Effector CD4-positive, alpha-beta T cell (primary cell): ENCODE data around the gene PARD3B.

Experiments used
- DNase-seq: peaks from one replicate; pipeline ENCODE4 v3.0.0-alpha.2; 2020

Gene PARD3B

DNA sequence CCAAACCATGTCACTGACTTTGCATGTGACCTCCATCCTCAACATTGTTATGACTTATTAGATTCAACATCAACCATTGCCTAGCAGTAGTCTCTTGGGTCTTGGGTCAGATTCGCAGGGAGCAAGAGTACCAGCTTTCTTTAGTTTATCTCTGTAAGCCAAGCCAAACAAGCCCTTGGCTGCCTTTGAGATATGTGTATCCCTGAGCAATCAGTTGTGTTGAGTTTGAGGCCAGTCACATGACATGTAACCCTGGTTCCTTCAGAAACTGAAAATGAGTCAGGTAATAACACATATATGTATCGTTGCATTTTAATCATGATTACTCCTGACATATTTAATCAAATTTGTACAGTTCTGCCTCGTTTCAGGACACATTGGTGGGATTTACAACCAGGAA, 173.3 kb downstream of the PARD3B start:
- DNase-seq: no peak

DNA sequence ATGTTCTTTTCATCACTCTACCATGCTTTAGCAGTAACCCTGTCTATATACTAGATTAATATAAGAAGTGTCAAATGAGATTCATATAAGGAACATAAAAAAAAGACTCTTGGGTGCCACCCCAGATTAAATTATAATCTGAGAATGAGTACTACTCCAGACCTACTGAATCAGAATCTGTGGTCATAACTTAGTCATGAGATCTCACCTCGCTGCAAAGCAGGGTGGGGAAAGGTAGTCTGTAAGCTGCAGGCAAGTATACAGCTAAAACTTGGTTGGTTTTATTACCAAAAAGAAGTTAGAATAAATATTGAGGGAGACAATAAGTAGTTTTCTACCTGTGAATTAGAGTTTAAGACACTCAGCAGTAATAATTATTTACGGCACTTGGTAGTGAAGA, 175.6 kb downstream of the PARD3B start:
- DNase-seq: no peak

DNA sequence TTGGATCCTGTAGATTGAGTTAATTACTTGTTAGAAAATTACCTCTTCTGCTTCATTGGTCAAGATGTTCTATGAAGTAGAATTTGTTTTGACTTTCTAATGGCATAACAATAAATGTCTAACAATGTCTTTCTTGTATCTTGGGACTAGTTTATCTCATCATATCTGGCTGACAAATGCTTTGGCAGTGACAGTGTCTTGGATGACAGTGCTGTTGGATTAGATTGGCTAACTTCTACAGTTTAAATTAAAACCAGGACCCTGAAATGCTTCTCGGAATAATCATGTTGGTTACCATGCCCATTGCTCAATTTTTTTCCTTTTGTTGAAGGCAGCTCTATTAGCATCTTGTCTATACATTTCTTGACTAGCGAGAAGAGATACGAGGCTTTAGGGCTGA, 176.9 kb downstream of the PARD3B start:
- DNase-seq: no peak

- DNase-seq: no peak
These were observed 177.4 kb downstream of the PARD3B start for GRCh38 chr2:204722691-204723090.

DNA sequence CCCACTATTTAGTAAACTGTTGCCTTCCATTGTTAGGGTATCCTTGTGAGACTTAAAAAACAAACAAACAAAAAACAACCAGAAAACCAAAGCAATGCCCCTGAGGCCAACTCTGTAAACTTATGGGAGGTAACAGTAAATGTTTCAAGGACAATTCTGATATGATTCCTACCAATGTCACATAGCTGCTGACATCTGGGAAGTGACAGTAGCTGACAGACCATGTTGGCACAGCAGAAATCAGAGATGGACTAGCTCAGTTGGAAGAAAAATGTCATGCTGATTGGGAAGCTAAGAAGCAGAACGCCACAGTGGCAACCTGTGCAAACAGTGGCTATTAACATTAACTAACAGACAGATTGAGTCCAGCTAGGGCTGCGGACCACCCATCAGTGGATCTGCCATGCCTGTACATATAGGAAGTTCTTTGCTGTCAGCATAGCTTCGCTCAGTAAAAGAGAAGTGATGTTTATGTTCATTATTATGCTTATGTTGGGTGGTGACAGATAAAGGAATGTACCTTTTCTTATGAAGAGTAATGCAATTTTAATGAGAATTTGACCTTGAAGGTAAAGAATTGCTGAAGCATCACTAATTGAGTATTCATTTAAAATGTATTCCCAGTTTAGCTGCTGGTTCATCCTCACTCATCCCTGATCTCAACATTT, 180.6 kb downstream of the PARD3B start:
- no peak for DNase-seq

DNA sequence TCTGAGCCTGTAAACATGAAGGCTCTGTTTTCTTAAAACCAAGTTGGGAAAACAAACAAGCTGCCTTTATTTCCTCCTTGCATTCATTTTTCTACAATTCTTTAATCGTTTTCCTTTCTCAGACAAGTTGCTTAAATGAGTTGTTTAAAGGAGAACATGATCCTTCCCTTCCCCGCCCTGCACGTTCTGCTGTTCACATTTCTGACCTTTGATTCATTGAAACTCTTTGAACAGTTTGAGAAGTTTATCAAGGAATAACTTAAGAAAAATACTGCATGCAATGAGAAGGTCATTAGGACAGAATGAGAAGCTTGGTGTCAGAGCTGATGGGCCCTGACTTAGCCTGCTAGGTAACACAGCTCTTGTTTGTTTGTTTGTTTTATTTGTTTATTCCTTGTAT, 181.6 kb downstream of the PARD3B start:
- no peak for DNase-seq

DNA sequence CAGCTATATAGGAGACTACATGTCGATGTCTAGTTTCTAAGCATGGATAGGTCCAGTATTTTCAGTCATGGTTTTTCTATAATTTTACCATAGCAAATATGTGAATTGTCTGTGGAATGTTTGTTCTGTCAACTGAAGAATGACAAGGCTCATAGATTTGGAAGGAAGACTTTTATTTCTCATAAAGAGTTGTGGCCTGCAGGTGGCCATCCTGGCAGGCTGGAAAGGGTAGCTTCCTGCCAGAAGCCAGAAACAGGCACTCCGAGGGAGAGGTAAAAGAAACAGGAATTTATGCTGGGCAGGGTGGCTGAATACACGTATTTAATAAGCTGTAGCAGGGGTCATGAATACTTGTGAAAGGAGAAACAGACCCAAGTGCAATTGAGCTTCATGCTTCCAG, 182.1 kb downstream of the PARD3B start:
- no peak for DNase-seq

GRCh38 chr2:204730603-204731002, 185.3 kb downstream of the PARD3B start:
- DNase-seq: no peak

DNA sequence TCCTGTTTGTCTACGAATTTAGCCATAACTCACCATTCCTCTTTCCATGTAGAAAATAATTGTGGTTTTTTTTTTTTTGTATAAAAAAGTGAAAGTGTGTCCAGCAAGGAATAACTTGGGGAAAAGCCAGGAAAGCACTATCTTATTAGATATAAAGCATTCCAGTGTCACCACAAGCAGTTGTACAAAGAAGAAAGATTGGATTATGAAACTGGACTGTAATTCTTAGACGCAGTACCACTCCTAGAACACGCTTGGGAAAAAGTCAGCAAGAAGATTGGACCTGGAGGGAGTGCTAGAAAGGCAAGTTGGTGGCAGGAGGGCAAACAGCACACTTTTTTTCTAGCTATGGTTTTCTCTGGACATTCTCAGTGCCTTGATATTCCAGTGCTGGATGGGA, 186.7 kb downstream of the PARD3B start:
- DNase-seq: no peak

DNA sequence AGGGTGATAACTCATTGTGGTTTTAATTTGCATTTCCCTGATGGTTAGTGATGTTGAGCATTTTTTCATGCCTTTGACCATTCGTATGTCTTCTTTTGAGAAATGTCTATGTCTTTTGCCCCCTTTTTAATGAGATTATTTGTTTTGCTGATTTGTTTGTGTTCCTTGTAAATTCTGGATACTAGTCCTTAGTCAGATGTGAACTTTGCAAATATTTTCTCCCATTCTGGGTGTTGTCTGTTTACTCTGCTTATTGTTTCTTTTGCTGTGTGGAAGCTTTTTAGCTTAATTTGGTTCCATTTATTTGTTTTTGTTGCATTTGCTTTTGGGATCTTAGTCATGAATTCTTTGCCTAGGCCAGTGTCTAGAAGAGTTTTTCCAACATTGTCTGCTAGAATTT, 192.0 kb downstream of the PARD3B start:
- no peak for DNase-seq

DNA sequence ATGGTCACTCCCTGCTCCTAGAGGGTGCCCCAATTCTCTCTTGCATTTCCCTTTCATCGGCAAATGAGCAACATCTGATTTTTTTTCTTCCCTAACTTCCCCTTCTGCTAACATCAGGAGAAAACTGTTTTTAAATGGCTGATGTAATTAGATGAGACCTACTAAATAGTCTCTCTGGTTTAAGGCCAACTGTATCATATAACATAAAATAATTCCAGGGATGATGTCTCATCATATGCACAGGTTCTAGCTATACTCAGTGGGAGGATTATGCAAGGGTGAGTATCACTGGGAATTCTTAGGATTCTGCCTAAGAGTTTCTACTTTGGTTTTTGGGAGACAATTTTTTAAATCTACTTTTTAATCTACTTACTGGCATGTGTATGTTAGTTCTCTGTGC, 193.4 kb downstream of the PARD3B start:
- DNase-seq: no peak

DNA sequence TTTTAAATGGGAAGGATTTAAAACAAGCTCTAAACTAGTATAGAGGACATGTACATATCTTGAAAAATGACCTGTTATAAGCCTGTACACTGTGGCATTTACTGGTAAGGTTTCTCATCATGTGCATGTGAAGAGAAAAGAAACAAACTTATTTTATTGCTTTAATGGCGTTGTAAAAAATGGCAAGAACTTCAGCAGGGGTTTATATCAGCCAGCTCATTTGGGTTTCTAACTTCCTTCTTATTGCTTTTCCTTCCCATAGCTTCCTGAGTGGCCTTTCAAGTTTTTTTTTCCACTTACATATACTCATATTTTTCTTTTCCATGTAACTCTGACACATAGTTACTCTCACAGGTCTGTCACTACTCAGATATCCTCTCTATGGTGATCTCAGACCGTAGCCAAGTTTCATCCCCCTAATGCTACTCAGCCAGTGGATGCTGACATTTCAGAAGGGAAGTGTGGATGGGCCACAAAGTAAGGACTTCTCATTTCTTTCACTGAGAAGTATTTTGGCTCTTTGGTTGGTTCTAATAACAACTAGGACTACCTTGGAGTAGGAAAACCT, 198.2 kb downstream of the PARD3B start:
- no peak for DNase-seq

- DNase-seq: no peak
These were observed 199.2 kb downstream of the PARD3B start for GRCh38 chr2:204744506-204744905.

GRCh38 chr2:204748286-204748685, 203.0 kb downstream of the PARD3B start:
- no peak for DNase-seq

GRCh38 chr2:204749319-204749718, 204.0 kb downstream of the PARD3B start:
- no peak for DNase-seq

GRCh38 chr2:204750389-204750788, 205.1 kb downstream of the PARD3B start:
- DNase-seq: no peak

DNA sequence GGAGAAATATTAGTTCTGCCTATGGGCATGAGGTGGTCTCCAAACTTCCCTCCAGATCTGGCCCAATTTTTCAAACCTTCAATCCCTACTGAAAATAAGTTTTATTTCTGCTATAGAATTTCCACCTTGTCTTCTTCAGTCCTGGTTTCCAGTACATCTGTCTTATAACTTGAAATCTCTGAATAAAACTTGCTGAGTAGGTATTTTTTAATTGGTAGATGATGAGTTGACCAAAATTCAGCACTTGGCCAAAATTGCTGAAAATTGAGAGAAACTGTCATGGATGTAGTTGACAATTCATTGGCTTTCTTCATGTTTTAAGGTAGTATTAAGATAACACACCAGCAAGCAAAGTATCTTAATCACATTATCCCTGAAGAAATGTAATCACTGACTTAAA, 206.2 kb downstream of the PARD3B start:
- no peak for DNase-seq

DNA sequence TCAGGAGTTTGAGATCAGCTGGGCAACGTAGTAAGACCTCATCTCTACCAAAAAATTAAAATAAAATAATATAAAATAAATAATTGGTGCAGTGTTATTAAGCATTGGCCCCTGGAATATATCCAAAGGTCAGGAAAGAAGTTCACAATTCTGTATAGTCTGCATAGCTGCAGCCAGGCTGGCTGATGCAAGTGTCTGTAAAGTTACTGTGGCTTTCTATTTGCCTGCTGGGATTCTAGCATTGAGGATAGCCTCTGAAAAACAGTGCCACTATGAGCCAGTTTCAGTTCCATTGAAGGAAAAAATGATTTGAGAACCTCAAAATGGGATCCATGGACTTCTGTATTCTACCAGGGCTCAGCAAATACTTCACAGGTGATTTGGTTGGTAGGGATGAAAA, 208.6 kb downstream of the PARD3B start:
- DNase-seq: no peak

DNA sequence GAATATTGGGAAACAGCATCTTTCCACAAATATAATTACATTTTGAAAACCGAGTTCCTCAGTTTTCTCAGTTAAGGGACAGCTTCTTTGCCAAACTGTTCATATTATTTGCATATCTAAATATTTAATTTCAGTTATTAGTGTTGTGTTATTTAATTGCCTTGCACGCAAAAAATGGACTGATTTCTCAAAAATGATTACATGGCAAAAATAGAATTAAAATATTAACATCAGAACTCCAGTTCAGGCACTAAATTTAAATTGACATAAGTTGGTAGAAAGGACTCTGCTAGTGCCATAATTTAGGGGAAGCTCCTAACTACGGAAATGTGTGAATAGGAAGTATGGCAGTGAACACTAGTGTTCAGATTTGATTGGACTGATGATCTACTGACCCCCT, 209.6 kb downstream of the PARD3B start:
- no peak for DNase-seq

DNA sequence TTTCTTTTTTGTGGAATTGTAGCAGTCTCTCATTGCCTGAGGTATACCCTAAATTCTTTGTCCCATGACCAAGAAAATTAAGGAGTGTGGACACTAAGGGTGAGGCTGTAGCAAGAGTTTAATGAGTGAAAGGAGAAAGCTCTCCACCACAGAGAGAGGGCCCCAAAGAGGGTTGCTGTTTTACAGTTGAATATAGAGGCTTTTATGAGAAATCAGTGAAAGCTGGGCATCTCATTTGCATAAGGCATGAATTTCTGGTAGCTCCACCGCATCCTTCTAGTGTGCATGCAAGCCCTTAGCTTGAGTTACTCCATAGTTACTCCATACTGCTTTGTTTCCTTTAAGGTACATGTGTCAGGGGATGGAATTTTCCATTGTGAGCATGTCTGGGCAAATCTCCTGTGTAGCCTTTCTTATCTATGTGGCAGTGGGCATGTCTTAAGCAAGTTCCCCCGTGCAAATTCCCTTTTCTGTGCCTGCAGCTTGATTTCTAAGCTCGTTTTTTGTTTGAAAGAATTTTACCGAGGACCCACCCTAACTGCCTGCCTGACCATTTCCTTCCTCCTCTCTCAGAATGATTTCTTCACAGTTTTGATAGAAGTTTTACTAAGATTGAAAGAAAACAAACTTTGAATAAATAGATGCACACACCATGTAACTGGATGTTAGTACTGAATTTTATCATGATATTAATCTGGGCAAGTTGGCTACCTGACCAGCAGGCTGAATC, 218.9 kb downstream of the PARD3B start:
- no peak for DNase-seq

DNA sequence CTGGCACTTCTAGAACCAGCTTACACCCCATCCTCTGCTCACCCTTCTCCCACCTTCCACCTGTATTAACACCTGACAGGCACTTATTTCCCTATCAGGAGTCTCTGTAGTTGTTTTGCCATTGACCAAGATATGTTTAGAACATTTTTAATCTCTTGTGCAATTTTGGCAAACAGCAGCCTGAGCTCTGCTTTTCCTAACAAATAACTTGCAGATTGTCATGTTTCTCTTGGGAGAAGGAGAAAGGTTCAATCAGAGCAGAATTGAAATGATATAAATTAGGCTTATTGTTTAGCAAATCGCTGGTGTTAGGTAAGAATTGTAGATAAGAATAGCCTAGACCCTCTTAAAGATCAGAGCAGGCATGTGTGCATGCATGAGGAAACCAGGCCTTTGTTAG, 225.5 kb downstream of the PARD3B start:
- DNase-seq: no peak

DNA sequence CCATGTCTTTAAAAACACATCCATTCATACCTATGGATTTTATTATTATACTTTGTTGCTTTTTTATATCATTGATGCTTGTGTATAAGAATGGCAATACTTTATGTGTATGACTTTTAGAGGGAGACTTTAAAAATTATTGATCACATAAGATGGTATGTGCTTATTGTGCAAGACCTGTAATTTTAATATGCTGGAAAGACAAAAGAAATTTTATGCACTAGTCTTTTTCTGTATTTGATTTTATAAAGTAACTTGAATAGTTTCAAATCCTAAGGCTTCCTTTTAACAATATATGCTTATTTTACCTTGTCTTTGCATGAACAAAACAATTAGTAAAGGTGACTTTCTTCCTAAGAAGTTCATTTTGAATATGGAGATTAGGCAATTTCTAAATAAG, 226.4 kb downstream of the PARD3B start:
- no peak for DNase-seq

GRCh38 chr2:204772546-204772945, 227.3 kb downstream of the PARD3B start:
- no peak for DNase-seq

GRCh38 chr2:204775766-204776165, 230.5 kb downstream of the PARD3B start:
- DNase-seq: no peak
